ENCODE results near the gene RARG.

RARG gene

DNA sequence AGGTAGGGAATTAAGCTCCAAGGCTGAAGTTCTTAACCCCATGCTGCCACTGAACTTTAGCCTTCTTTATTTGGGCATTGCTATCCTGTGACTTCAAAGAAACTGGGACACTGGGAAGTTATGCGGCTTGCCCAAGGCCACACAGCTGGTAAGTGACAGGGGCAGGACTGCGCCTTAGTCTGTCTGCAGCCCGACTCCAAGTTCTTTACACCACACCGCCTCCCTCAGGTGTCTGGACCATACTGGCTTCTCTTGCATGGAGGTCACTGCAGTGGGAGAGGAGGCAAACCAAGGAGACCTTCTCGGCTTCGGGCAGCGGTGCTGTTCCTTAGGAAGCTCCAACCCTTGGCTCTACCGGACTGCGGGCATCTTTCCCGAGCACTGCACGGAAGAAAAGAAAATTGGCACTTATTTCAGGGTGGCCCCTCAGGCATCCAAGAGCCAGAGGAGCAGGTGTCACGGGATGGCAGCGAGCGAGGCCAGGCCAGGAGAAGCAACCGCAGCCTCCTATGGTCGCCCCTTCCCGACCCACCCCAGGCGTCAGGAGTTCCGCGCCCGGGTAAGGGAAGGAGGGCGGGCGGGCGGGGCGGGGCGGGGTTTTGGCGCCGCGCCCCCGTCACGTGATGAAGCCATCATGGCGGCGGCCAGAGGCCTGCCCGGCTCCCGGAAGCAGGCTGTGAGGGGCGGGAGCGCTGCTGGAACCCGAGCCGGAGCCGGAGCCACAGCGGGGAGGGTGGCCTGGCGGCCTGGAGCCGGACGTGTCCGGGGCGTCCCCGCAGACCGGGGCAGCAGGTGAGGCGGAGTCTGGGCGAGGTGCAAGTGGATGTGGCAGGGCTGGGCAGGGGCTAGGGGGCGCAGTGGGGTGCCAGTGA lies 19.7 kb upstream of the RARG start:
- Histone ChIP-seq H3K4me3 (replicated peaks; ENCODE audit: insufficient read depth, low read length) (peak overlapping the region; percentile 94), H3K27ac (replicated peaks) (peak overlapping the region; percentile 83), H3K27me3 (ENCODE audit: insufficient read depth, poor library complexity, severe bottlenecking) (no peaks in the 10 kb centered on the region)
- DNase-seq (ENCODE audit: low read depth in 1 of 2, low spot score in 1 of 2): peak; percentile 72 to 77
- TF ChIP-seq POLR2AphosphoS5 (IDR thresholded peaks at IDR 0.05; ENCODE audit: low read depth): peak; percentile 64
- TF ChIP-seq, protein P1, sequence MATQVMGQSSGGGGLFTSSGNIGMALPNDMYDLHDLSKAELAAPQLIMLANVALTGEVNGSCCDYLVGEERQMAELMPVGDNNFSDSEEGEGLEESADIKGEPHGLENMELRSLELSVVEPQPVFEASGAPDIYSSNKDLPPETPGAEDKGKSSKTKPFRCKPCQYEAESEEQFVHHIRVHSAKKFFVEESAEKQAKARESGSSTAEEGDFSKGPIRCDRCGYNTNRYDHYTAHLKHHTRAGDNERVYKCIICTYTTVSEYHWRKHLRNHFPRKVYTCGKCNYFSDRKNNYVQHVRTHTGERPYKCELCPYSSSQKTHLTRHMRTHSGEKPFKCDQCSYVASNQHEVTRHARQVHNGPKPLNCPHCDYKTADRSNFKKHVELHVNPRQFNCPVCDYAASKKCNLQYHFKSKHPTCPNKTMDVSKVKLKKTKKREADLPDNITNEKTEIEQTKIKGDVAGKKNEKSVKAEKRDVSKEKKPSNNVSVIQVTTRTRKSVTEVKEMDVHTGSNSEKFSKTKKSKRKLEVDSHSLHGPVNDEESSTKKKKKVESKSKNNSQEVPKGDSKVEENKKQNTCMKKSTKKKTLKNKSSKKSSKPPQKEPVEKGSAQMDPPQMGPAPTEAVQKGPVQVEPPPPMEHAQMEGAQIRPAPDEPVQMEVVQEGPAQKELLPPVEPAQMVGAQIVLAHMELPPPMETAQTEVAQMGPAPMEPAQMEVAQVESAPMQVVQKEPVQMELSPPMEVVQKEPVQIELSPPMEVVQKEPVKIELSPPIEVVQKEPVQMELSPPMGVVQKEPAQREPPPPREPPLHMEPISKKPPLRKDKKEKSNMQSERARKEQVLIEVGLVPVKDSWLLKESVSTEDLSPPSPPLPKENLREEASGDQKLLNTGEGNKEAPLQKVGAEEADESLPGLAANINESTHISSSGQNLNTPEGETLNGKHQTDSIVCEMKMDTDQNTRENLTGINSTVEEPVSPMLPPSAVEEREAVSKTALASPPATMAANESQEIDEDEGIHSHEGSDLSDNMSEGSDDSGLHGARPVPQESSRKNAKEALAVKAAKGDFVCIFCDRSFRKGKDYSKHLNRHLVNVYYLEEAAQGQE (IDR thresholded peaks at IDR 0.05; ENCODE audit: insufficient replicate concordance, low read depth): no peak
- no peak for TF ChIP-seq SPI1 (IDR thresholded peaks at IDR 0.05; ENCODE audit: borderline replicate concordance, low read depth)
- TF ChIP-seq, protein P2, sequence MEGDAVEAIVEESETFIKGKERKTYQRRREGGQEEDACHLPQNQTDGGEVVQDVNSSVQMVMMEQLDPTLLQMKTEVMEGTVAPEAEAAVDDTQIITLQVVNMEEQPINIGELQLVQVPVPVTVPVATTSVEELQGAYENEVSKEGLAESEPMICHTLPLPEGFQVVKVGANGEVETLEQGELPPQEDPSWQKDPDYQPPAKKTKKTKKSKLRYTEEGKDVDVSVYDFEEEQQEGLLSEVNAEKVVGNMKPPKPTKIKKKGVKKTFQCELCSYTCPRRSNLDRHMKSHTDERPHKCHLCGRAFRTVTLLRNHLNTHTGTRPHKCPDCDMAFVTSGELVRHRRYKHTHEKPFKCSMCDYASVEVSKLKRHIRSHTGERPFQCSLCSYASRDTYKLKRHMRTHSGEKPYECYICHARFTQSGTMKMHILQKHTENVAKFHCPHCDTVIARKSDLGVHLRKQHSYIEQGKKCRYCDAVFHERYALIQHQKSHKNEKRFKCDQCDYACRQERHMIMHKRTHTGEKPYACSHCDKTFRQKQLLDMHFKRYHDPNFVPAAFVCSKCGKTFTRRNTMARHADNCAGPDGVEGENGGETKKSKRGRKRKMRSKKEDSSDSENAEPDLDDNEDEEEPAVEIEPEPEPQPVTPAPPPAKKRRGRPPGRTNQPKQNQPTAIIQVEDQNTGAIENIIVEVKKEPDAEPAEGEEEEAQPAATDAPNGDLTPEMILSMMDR (IDR thresholded peaks at IDR 0.05; ENCODE audit: insufficient read depth, low read length): peak; percentile 15
- TF ChIP-seq GABPA (IDR thresholded peaks at IDR 0.05; ENCODE audit: low read depth): no peak

DNA sequence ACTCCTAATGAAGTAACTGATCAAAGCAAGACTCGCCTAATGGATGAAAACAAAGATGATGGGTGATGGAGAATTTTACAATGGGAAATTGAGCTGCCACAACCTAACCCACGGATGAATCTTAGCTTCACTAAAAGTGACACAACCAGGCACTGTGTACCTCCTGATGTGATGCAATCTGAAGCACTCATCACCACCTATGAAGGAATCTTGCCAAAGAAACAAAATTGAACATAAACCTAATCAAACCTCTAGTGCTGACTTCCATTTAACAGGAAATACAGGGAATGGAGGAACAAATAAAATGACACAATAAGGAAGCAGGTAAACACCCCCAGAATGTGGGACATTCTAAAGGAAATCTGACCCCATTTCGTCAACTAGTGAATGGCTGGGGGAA lies 13.3 kb upstream of the RARG start:
- Histone ChIP-seq H3K27ac (replicated peaks) (no peak overlapping the region), H3K4me3 (replicated peaks; ENCODE audit: insufficient read depth, low read length) (no peak overlapping the region), H3K27me3 (ENCODE audit: insufficient read depth, poor library complexity, severe bottlenecking) (no peaks in the 10 kb centered on the region)
- TF ChIP-seq SPI1 (IDR thresholded peaks at IDR 0.05; ENCODE audit: borderline replicate concordance, low read depth) (no peak), GABPA (IDR thresholded peaks at IDR 0.05; ENCODE audit: low read depth) (no peak), POLR2AphosphoS5 (IDR thresholded peaks at IDR 0.05; ENCODE audit: low read depth) (no peak)
- TF ChIP-seq, protein P1 (IDR thresholded peaks at IDR 0.05; ENCODE audit: insufficient replicate concordance, low read depth): no peak
- TF ChIP-seq, protein P2 (IDR thresholded peaks at IDR 0.05; ENCODE audit: insufficient read depth, low read length): no peak
- no peak for DNase-seq (ENCODE audit: low read depth in 1 of 2, low spot score in 1 of 2)

DNA sequence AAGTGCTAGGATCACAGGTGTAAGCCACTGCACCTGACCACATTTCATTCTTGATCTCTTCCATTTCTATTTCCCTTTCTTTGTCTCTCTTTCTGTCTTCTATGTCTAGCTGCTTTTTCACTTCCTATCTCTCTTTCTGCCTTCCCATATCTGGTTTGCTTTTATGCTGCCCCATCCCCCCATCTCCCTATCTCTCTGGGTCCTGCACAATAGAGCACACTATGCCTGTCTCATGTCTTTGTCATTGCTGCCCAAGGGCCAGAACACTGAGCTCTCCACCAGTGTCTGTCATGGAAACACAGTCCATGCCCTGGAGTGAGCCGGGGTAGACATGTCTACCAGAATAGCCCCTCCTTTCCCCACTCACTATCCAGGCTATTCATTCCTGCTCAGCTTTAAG lies 12.3 kb upstream of the RARG start:
- H3K27me3 ChIP-seq (ENCODE audit: insufficient read depth, poor library complexity, severe bottlenecking): no peaks in the 10 kb centered on the region

More for the DNA sequence above, 12.3 kb upstream of the RARG start:
- DNase-seq (ENCODE audit: low read depth in 1 of 2, low spot score in 1 of 2): no peak
- Histone ChIP-seq H3K4me3 (replicated peaks; ENCODE audit: insufficient read depth, low read length) (no peak overlapping the region), H3K27ac (replicated peaks) (no peak overlapping the region)
- TF ChIP-seq POLR2AphosphoS5 (IDR thresholded peaks at IDR 0.05; ENCODE audit: low read depth) (no peak), GABPA (IDR thresholded peaks at IDR 0.05; ENCODE audit: low read depth) (no peak), SPI1 (IDR thresholded peaks at IDR 0.05; ENCODE audit: borderline replicate concordance, low read depth) (no peak)
- TF ChIP-seq, protein P2 (IDR thresholded peaks at IDR 0.05; ENCODE audit: insufficient read depth, low read length): no peak
- TF ChIP-seq, protein P1 (IDR thresholded peaks at IDR 0.05; ENCODE audit: insufficient replicate concordance, low read depth): no peak
